Stimulated activated CD4-positive, alpha-beta T cell treated with anti-CD3 and anti-CD28 coated beads, TNF-alpha, amount 100 ng/mL, for 4 hours (primary cell): ENCODE data around the gene SRC.
"Not testable (repeated sequence)": the region's sequence is repeated elsewhere in the genome, so short reads cannot be mapped to it uniquely, and the experiment has no call there.

Source experiments
- DNase-seq, 3 experiments: peaks; one replicate each; pipeline ENCODE4 v3.0.0-alpha.2; 2020; ENCODE audit warnings: low read depth in 3 of 3

The SRC gene

GRCh38 chr20:37362821-37363220 lies 16.9 kb downstream of the SRC start:
- DNase-seq = no peak

GRCh38 chr20:37363221-37364012 lies 17.5 kb downstream of the SRC start:
- DNase-seq = no peak

GRCh38 chr20:37364013-37364926 lies 18.3 kb downstream of the SRC start:
- no peak for DNase-seq

GRCh38 chr20:37364927-37365272 lies 19.0 kb downstream of the SRC start:
- DNase-seq = no peak

- DNase-seq = no peak
Measured at GRCh38 chr20:37365760-37366638, 20.1 kb downstream of the SRC start.

- no peak for DNase-seq
Measured at GRCh38 chr20:37366743-37367142, 20.8 kb downstream of the SRC start.

- DNase-seq = no peak
Measured at GRCh38 chr20:37369846-37370245, 23.9 kb downstream of the SRC start.

- not testable (repeated sequence) for DNase-seq
Measured at GRCh38 chr20:37371845-37372244, 25.9 kb downstream of the SRC start.

DNA sequence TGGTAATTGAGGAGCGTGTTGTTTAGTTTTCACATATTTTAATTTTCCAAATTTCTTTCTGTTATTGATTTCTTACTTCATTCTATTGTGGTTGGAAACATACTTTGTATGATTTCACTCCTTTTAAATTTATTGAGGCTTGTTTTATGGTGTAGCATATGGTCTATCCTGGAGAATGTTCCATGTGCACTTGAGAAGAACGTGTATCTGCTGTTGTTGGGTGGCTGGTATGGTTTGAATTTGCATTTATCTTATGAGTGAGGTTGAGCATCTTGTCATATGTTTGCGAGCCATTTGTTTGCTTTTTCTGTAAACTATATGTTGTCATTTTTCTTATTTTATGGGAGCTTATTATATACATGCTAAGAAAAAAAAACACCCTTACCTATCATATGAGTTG lies 26.5 kb downstream of the SRC start:
- DNase-seq = no peak

- no peak for DNase-seq
Measured at GRCh38 chr20:37373020-37373598, 27.2 kb downstream of the SRC start.

GRCh38 chr20:37375227-37375626 lies 29.3 kb downstream of the SRC start:
- no peak for DNase-seq

GRCh38 chr20:37376324-37376723 lies 30.4 kb downstream of the SRC start:
- DNase-seq = no peak

- DNase-seq = no peak
Measured at GRCh38 chr20:37376791-37377190, 30.9 kb downstream of the SRC start.

DNA sequence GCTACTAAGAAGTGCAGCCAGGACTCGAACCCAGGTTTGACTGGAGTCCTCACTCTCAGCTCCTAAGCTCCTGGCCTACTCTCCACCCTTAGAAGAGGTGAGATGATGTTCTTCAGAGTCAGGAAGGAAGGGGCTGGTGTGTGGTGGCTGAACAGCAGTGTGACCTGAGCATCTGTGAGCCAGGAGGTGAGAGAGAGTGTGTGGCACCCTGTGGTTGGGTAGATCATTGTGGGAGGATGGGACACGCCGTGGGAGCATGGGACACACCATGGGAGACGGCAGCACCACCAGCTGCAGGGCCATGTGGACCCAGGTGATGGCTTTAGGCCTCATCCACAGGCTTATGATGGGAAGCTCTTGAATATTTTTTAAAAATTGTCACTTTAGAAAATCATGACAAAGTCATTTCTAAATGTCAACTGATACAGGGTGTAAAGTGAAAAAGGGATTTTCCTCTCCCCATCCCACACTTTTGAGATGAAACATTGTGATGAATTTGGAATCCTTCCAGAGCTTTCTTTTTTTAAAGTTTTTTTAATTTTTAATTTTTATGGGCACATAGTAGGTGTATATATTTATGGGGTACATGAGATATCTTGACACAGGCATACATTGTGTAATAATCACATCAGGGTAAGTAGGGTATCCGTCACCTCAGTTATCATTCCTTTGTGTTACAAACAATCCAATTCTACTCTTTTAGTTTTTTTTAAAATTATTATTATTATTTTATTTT lies 31.6 kb downstream of the SRC start:
- DNase-seq = no peak

GRCh38 chr20:37378420-37378784 lies 32.5 kb downstream of the SRC start:
- DNase-seq = no peak

DNA sequence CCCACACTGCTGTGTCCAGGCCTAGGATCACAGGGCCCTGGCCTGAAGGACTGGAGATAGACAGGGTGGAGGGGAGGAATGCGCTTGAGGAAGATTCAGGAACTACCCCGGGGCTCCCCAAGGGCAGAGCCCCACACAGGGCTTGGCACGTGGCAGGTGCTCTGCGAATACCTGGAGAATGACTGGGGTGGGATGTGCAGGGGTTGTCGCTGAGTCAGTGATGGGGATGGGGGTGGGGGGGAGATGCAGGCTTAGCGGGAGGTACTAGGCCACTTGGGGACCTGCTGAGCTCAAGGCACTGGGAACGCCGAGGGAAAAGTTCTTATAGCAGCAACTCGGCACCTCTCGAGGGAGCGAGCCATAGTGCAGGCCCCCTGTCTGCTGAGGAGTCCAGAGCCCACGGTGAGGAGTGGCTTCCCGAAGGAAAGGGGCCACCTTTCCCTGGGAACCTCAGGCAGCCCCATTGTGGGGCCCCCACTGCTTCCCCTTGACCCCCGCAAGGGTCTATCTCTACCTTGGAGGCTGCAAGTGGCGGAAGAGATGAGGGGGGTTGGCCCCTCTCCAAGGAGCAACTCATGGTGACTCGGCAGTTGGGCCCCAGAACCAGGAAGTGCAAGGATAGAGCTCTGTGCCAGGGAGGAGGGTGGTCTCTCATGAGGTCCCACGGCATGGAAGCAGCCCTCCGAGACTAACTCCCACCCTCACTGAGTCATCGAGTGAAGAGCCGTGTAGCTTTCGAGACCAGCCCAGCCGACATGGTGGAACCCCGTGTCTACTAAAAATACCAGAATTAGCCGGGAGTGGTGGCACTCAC lies 33.1 kb downstream of the SRC start:
- no peak for DNase-seq

DNA sequence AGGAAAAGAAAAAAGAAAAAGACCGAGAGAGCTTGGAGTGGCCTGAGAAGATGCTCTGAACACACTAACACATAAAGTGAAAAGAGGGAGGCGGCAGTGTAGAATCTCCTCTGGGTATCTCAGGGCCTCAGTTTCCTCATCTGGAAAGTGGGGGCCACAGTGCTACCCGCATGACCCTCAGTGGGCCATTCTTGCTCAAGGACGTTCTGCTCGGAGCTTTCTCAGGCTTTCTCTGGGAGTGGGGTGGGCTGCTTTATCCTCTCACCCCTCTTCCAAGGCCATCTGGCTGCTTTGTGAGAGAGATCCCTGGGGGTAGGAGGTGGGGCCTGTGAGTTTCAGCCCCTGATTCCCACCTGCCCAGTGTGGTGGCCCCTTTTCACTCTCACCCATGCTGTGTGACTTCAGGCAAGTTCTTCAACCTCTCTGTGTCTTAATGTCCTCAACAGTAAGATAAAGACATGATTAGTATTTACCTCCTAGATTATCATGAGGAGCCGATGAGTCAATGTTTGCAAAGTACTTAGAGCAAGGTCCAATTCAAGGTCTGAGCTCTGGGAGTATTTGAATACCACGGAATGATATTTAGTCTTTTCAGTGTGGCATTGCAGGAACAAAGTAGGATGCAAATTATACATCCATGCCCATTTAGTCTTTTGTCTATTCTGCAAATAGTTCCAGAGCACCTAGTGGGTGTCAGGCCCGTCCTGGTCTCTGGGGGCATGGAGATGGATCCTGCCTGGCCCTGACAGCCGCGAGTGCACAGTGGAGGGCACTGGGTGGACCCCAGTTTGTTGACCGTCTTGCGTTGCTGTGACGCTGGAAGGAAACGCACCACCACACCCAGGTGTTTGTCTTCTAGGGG lies 34.3 kb downstream of the SRC start:
- no peak for DNase-seq

GRCh38 chr20:37380864-37381579 lies 35.1 kb downstream of the SRC start:
- DNase-seq = no peak
